GM10847 (cell line): ENCODE data around the gene GNAI2.

Experiments used
- POLR2A ChIP-seq: IDR thresholded peaks from 2 replicates; pipeline ENCODE4 v1.6.1; 2011; ENCODE audit not compliant: insufficient read length; ENCODE audit errors: extremely low read depth

GNAI2 gene

DNA sequence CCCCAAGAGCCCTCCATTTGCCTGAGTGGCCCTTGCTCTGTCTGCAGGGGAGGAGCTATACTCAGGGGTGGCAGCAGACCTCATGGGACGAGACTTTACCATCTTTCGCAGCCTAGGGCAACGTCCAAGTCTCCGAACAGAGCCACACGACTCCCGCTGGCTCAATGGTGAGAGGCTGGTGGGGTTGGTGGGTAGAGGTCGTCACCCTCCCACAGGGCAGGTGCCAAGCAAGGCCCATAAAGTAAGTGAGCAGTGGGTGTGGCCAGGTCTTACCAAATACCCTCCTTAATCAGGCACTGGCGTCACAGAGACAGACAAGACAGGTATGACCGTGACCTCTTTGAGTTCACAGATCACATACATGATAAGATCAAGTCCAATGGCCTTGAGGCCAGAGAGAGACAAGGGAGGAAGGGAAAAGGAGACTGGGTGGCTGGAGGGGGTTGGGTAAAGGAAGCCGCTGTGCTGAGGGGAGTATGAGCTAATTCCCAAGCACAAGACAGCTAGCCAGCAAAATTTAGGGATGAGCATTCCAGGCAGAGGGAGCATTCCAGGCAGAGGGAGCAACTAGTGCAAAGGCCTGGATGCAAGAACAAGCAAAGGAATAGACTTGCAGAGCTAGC, 35.4 kb downstream of the GNAI2 start:
- TF ChIP-seq POLR2A: no peak

DNA sequence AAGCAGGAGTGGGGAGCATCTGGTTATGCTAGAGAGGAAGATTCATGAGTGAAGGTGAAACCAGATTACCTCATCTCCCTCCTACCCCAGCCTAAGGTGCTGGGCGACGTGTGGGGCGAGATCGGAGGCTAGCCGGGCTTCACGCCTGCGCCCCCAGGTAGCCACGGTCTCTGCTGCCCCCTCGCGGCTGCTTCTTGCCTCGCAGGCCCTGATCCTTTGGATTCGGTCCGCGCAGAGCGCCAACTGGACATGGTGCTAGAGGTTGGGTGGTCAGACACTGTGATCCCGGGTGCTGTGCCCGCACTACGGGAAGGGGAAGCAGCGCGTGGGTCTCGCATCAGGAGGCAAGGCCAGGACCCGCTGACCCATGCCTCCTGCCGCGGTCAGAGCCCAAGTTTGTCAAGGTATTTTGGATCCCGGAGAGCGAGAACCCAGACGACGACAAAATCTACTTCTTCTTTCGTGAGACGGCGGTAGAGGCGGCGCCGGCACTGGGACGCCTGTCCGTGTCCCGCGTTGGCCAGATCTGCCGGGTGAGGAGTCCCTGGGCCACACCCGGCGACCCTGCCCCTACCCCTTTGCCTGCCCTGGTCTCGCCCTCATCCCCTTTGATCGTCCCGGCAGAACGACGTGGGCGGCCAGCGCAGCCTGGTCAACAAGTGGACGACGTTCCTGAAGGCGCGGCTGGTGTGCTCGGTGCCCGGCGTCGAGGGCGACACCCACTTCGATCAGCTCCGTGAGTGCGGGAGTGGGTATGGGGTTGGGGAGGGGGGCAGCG, 37.1 kb downstream of the GNAI2 start:
- TF ChIP-seq POLR2A: no peak

DNA sequence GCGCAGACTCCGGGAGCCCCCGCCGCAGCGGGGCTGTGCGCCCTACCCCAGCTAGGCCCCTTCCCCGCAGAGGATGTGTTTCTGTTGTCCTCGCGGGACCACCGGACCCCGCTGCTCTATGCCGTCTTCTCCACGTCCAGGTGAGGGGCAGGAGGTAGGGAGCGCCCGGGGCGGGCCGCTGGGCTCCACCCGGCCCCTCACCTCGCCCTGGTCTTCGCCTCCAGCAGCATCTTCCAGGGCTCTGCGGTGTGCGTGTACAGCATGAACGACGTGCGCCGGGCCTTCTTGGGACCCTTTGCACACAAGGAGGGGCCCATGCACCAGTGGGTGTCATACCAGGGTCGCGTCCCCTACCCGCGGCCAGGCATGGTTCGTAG, 37.7 kb downstream of the GNAI2 start:
- TF ChIP-seq POLR2A: no peak

DNA sequence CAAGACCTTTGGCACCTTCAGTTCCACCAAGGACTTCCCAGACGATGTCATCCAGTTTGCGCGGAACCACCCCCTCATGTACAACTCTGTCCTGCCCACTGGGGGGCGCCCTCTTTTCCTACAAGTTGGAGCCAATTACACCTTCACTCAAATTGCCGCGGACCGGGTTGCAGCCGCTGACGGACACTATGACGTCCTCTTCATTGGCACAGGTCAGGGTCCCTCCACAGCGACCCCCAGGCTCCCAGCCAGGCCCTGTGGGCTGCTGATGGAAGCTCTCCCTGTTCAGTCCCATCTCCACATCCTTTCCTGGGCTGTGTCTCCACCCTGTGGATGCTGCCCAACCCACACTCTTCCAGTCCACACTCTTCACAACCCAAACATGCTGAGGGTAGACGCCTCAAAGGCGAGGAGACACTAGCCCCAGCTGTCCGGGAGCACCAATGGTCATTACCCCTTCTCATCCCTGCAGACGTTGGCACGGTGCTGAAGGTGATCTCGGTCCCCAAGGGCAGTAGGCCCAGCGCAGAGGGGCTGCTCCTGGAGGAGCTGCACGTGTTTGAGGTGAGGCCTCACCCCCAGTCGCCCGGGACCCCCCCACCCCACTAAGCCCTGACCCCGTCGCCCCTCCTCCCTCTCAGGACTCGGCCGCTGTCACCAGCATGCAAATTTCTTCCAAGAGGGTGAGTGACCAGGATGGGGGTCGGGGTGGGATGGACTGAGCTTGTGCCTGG, 38.5 kb downstream of the GNAI2 start:
- no peak for TF ChIP-seq POLR2A

DNA sequence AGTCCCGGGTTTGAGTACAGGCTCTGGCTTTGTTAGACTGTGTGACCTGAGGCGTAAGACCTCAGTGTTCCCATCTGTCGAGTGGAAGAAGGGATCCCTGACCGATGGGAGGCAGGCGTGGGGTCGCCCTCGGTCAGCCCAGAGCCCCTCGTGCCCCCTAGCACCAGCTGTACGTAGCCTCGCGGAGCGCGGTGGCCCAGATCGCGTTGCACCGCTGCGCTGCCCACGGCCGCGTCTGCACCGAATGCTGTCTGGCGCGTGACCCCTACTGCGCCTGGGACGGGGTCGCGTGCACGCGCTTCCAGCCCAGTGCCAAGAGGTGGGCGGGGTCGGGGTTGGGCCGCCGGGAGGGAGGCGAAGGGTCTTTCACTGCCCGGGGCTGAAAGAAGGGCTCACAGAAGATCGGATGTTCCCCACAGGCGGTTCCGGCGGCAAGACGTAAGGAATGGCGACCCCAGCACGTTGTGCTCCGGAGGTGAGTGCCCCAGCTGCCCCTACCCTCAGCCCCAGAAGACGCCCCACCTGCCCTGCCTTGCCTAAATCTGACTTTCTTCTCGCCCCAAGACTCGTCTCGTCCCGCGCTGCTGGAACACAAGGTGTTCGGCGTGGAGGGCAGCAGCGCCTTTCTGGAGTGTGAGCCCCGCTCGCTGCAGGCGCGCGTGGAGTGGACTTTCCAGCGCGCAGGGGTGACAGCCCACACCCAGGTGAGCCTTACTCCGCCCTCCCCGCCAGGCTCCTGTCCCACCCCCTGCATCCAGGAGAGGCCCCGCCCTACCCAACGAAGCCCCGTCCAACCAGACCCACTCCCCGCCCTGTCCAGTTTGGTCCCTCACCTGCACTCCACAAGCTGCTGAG, 39.4 kb downstream of the GNAI2 start:
- TF ChIP-seq POLR2A: no peak

DNA sequence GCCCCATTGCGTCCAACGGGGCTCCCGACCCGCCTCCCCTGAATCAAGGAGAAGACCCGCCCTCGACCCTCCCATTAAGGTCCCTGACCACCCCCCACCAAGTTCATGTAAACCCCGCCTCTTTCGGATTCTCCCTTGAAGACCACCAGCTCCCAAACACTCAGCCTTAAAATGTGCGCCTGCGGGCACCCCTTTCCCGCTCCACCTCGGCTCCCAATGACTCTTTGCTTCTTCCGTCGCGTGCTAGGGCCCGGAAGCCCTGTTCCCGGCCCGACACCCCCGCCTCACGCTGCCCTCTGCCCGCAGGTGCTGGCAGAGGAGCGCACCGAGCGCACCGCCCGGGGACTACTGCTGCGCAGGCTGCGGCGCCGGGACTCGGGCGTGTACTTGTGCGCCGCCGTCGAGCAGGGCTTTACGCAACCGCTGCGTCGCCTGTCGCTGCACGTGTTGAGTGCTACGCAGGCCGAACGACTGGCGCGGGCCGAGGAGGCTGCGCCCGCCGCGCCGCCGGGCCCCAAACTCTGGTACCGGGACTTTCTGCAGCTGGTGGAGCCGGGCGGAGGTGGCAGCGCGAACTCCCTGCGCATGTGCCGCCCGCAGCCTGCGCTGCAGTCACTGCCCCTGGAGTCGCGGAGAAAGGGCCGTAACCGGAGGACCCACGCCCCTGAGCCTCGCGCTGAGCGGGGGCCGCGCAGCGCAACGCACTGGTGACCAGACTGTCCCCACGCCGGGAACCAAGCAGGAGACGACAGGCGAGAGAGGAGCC, 40.2 kb downstream of the GNAI2 start:
- TF ChIP-seq POLR2A: no peak

DNA sequence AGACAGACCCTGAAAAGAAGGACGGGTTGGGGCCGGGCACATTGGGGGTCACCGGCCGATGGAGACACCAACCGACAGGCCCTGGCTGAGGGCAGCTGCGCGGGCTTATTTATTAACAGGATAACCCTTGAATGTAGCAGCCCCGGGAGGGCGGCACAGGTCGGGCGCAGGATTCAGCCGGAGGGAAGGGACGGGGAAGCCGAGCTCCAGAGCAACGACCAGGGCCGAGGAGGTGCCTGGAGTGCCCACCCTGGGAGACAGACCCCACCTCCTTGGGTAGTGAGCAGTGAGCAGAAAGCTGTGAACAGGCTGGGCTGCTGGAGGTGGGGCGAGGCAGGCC, 40.7 kb downstream of the GNAI2 start:
- TF ChIP-seq POLR2A: no peak

DNA sequence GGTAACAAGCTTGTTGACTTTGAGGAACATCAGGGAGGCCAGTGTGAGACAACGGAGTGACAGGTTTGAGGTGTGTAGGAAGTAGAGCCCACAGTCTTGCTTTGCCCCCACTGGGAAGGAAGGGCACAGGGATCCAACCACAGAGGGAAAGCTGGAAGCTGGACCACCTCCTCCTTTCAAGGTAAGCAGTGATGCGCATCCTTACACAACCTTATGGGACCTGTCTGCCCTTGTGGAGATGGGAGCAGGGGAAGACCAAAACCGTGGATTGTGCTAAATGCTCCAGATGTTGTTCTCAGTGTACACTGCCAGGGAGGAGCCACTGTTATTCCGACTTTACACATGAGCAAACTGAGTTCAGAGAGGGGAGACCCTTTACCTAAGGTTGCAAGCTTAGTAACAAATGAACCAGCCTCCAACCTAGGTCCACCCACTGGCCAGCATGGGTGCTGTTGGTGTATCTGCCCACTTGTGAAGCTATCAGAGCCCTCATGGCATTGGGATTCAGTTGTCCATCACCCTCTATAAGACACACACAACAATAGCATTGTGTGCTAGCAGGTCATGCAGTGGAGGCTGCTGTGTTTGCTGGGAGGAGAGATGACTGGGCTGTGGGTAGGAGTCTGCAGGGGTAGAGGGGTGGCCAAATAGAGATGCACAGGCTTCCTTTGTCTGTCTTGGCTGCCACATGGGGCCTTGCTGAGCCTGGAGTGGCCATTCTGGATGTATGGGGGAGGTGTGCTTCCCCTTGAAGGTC, 42.3 kb downstream of the GNAI2 start:
- no peak for TF ChIP-seq POLR2A

DNA sequence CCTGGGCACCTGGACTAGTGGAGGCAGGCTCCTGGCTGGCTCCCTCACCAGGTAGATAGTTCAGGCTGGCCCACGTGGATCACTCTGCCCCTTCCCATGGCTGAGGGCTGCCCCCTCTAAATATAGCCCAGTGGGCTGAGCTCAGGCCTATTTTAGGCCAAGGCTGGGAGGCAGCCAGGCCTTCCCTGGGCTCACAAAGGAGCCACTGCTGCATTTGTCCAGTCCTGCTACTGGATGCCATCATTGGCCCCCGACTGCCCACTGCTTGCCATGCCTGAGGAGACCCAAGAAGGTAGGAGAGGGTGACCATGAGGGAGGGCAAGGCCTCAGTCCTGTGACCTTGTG, 42.8 kb downstream of the GNAI2 start, which contains the start of gene LSMEM2:
Gene LSMEM2, plus strand, starts transcription at position 208 of the 345 bp plus-strand sequence. Its CDS starts 27 bp downstream, at position 235.
- TF ChIP-seq POLR2A: no peak

DNA sequence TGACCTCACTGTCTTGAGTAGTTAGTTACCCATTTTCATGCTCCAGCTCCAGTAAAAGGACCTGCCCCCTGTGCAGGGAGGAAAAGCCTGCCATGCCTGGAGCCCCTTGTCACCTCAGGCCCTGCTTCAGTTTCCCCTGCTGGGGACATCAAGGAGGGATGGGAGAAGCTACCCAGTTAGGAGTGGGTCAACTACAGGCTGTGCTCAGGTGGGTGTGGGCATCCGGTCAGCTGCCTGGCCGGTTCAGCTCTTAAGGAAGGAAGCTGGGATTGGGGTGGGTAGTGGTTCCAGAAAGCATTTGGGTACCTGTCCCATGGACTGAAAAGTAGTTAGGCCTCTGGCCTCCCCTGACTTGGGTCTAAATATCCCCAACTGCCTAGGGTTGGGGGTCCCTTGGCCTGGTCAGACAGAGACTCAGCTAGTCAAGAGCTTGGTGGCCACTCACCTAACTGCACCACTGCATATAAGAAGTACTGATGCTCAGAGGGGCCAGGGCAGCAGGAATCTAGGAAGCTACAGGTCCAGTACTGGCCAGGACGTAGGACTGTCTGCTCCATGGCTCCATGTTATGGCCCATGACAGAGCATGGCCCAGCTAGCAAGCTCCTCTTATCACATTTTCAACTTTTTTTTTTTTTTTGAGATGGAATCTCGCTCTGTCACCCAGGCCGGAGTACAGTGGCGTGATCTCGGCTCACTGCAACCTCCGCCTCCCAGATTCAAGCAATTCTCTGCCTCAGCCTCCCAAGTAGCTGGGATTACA, 43.4 kb downstream of the GNAI2 start:
- no peak for TF ChIP-seq POLR2A

DNA sequence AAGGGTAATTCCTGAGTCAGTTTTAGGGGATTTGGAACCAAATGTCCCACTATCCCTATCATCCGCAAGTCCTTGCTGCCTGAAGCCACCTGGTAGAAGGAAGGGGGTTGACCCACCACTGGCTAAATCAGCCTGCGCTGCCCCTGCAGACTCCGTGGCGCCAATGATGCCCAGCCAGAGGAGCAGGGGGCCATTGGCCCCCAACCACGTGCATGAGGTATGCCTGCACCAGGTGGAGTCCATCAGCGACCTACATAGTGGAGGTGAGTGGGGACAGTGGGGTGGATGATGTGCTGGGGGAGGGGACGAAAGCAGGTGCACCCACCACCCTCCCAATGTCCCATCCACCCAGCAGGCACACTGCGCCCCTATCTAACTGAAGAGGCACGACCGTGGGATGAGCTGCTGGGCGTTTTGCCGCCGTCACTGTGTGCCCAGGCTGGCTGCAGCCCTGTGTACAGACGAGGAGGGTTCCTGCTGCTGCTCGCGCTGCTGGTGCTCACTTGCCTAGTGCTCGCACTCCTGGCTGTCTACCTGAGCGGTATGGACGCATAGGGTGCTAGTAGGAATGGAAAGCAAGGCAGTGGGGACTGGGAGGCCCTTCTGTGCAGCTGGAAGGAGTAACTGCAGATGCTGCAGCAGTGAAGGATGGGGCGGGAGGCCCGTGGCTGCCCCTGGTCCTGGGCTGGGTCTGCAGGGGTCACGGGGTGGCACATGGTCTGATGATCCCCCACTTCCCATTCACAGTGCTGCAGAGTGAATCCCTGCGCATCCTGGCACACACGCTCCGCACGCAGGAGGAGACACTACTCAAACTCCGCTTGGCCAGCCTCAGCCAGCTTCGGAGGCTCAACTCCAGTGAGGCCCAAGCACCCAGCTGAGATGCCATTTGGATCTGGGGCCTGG, 50.6 kb downstream of the GNAI2 start:
- no peak for TF ChIP-seq POLR2A

DNA sequence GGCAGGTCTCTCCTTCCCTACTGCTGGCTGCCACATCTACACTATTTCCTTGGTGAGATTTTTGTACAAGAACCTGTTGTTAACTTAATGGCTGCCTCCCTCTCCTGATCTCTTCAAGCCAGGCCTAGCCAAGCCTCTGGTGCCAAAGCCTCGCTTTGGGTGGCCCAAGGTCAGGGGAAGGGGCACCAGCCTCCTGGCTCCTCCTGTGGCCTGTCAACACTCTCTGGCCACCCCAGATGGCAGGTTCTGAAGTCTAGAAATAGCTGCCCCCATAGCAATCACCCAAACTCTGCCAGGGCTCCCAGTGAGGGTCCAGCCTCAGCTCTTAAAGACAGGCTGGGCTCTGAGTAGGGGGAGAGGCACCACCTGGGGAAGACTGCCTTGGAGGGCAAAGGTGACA, 51.3 kb downstream of the GNAI2 start:
- no peak for TF ChIP-seq POLR2A
